LHCN-M2 (cell line): Measurements from ENCODE around the gene PPP4R2. TPM values are rescaled to one million over a fixed set of nuclear protein-coding genes. Genes with fewer than 3 reads are reported as not detected.
A peak's percentile ranks its signal among the peaks of the same experiment; 100 is the strongest.
"Not testable (repeated sequence)": the region's sequence is repeated elsewhere in the genome, so short reads cannot be mapped to it uniquely, and the experiment has no call there.

Source experiments
- DNase-seq: peaks from one replicate; pipeline ENCODE4 v3.0.0-alpha.2; 2012; ENCODE audit warnings: low read depth
- total RNA-seq: library from RNA; depleted of rRNA; stranded (reverse); fragments of >200 nt; gene quantifications from 2 replicates; pipeline ENCODE4 v1.2.3, GENCODE V29; 2014

The PPP4R2 gene
- total RNA-seq, 1 experiment from 2014 or later = 53.6 TPM

DNA sequence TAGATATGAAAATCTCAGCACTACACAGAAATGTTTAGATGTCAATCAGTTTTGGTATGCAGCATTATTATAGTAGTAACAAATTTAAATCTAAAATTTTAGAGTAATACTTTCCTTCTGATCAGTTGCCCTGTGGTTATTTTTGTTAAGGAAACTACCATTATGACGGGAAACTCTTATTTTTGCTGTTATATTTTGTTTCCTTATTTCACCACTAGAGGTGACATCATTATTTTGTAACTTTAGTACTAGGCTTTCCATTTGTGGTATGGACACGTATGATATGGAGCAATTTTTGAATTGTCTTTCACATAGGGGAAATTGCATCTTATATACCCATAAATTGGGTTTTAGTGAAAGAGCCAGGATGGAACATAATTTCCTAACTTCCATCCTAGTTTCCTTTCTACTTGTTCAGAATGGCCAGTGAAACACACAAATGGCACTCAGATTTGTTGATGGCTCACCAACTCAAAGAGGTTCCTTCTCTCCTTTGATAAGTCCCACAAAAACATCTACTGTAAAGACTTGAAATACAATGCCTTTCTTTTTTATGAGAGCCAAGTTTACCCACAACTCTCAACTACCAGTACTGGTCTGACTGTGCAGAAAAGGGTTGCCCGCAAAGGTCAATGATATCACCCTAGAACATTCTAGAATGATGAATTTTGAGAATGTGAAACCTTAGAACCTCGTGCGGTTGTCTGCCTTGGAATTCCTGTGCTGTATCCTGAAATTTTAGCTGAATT, 19.4 kb upstream of the PPP4R2 start:
- DNase-seq = peak; percentile 91

DNA sequence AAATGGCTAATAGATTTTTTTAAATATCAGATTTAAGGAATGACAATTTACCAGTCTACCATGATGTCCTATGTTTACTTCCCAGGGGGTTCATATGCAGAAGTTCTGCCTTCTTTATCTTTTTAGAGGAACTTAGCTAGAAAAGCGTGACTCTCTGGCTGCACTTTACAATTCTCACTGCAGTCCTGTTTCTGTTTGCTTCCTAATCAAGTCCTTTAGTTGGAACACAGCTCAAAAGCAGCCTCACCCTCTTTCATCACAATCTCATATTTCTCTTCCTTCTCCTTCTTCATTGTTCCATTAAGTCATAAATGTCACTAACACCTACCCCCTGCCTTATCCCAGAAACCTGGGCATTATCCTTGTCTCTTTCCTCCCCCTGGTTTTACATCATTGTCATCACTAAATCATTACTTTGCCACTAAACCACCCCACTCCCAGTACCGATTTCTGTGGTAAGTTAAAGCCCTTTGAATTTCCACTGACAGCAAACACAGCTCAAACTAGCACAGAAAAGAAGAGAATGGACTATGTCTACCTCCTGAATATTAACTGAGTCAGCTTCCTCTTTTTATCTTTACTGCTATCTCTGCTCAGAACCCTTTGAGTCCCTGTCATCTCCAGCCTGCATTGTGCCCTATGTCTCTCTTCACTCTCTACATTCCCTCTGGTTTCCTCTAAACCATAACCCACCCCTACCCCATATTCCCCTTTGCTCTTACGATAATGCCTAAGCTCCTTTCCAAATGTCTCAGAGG, 13.8 kb upstream of the PPP4R2 start:
- DNase-seq = no peak

DNA sequence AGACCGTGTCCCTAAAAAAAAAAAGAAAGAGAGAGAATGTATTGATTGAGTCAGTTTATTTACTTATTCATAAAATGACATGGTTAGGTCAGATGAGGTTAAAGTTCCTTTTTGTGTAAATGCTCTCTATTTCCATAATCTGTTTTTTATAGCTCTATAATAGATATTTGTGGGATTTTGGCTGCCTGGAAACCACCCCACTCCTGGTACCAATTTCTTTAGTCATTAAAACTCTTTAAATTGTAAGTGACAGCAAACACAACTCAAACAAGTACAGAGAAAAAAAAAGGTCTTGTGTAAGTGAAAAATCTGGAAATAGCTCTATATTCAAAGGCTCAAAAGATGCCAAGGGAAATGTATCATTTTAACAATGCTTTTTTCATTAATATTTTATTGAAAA, 11.0 kb upstream of the PPP4R2 start:
- DNase-seq = no peak

- DNase-seq = no peak
Observed at GRCh38 chr3:72990701-72991395, 5.8 kb upstream of the PPP4R2 start.

DNA sequence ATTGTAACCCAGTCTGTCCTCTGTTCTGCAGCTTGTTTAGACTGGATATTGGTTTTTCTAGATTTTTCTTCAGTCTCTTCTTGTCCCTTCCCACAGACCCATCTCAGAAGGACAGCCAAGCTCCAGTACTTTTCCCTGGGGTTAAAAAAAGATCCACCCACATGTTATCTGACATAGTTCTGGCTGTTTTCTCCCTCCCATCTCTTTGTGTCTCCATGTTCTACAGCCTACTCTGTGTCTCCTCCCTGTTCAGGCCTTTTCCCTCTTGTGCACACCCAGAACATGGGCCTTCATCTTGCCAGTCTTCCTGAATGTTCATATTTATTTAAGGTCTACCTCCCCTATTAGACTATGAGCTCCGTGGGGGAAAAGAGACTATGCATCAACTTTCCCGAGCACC, 5.1 kb upstream of the PPP4R2 start:
- DNase-seq = no peak

DNA sequence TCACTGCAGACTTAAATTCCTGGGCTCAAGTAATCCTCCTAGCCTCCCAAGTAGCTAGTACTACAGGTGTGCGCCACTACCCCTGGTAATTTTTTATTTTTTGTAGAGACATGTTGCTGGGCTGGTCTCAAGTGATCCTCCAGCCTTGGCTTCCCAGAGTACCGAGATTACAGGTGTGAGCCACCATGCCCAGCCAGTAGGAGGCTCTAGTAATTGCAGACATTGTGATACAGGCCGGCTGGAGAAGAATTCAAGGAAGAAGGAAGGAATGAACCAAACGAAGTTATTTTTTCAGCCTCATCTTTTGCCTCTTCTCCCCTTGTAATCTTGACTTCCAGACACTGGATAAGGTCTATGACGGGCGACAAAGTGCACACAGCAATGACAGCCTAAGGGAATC, 3.2 kb upstream of the PPP4R2 start:
- DNase-seq = no peak

DNA sequence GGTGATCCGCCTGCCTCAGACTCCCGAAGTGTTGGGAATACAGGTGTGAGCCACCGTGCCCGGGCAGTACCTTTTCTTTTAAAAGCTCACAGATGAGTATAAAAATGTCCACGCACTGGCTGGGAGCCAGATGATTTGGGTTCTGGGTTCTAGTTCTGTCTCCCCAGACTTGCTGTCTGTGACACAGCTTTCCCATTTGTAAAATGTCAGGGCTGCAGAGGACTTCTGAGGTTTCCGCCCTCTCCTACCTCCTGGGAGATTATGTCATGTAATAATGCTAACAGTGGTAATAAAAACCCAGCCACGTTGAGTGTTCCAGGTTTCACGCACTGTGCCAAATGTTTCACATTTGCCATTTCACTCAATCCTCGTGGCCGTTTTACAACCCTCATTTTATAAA, 1.3 kb upstream of the PPP4R2 start:
- DNase-seq = no peak

GRCh38 chr3:72996121-72996472, 514 bp upstream of the PPP4R2 start:
- no peak for DNase-seq

DNA sequence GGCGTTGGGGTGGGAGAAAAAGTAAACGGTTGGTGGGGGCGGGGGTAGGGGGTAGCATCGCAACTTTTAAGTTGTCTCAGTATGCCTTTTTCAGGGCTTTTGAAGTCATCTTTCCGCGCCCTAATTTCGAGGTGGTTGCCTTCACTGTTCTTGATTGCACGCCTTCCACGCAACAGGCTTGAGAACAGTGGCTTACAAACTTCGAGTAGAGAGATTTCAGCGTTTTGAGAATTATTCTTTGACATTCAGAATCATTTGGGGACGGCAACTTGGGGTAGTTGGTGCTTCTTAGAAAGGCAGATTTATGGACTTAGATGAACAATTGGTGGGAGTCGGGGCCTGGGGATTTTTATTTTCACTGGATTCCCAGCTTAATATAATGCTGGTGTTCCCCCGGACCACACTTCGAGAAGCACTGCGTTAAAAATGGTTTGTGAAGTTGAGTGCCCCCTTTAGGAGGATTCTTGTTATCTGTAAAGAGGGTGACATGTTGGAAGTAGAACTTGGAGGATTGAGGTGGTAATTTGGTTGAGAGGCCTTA, 880 bp downstream of the PPP4R2 start:
- DNase-seq = peak; percentile 71

DNA sequence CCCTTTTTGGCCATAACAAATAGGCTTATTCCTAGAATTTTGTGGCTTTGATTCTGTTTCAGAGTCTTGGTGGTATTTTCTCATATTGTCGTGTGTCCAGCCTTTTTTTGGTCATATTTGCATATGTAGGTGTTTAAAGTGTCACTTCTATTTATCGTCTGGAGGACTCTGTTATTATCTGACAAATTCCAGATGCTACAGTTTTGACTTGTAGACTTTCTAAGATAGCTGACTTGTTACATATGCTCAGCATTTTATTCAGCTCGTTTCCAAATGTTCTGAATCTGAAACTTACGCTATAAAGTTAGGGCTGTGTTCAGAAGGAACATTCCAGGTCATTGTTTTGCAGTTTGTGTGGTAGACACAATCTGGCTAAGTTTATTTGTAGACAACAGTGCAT, 1.9 kb downstream of the PPP4R2 start:
- no peak for DNase-seq

GRCh38 chr3:72999951-73000350, 3.3 kb downstream of the PPP4R2 start:
- no peak for DNase-seq

DNA sequence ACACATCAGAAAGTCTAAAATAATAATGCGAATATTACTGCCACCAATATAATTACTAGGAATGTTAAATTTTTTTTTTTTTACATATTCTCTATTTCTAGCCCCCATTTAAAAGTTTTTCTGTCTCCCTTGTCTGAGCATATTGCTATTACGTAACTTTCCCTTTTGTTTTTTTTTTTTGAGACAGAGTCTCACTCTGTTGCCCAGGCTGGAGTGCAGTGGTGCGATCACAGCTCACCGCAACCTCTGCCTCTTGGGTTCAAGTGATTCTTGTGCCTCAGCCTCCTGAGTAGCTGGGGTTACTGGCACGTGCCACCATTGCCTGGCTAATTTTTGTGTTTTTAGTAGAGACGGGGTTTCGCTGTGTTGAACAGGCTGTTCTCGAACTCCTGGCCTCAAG, 6.4 kb downstream of the PPP4R2 start:
- DNase-seq = not testable (repeated sequence)

DNA sequence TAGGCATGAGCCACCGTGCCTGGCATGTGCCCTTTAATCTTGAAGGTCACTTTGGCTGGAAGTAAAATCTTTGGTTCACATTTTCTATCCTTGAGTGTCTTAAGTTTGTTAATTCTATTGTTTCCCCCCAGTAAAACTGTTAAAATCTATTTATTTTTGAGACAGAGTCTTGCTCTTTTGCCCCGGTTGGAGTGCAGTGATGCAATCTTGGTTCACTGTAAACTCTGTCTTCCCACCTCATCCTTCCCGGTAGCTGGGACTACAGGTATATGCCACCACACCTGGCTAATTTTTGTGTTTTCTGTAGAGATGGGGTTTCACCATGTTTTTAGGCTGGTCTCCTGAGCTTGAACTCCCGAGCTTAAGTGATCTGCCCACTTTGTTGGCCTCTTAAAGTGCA, 7.7 kb downstream of the PPP4R2 start:
- no peak for DNase-seq

GRCh38 chr3:73007992-73008712, 11.5 kb downstream of the PPP4R2 start:
- DNase-seq = no peak

- no peak for DNase-seq
Observed at GRCh38 chr3:73009008-73009407, 12.4 kb downstream of the PPP4R2 start.

DNA sequence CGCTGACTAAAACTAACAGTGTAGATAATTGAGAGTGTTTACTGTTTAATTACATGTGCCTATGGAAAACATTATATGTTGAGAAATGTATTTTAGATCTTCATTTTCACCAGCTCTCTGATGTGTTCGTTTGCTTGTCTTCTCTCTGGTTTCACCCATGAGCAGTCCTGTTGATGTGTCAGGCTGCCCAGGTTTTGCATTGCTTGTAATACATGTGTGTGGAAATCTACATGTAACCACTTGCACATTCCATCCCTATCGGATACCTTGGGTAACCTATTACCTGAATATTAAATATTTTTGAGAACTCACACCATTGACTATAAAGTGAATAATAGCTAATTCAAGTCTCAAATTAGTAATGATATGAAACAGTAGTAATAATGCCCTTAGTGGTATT, 13.1 kb downstream of the PPP4R2 start:
- no peak for DNase-seq

DNA sequence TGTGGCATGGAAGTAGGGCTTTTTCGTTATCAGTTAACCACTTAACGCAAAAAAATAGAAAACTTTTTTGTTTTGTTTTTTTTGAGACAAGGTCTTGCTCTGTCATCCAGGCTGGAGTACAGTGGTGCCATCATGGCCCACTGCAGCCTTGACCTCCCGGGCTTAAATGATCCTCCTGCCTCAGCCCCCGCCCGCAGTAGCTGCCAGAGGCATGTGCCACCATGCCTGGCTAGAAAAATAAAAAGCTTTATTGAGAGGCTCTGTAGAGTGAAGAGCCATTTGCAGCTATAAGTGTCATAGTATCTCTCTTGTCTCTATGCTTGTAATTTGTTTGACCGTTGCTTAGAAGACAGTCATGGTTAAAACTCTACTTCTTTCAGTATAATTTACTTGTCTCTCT, 13.5 kb downstream of the PPP4R2 start:
- DNase-seq = no peak

DNA sequence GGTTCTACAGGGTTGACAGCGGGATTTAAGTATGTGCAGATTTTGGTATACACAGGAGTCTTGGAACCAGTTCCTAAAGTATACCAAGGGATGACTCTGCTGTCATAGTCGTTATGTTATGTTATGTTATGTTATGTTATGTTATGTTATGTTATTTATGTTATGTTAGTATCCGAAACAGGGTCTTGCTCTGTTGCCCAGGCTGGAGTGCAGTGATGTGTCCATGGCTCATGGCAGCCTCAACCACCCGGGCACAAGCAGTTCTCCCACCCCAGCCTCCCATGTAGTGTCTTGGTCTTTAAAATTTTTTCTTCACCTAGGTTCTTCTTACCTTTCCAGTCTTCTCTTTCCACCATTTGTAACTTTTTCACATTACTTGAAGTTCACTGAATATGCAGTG, 21.7 kb downstream of the PPP4R2 start:
- no peak for DNase-seq

GRCh38 chr3:73018790-73019441, 22.3 kb downstream of the PPP4R2 start:
- DNase-seq = no peak

- DNase-seq = no peak
Observed at GRCh38 chr3:73021301-73021835, 24.8 kb downstream of the PPP4R2 start.

GRCh38 chr3:73024836-73025235, 28.2 kb downstream of the PPP4R2 start:
- DNase-seq = no peak
